ENCODE data around the gene SOX4.

GRCh38 chr6:21586300-21586699, 7.3 kb upstream of the SOX4 start:
- no peak for TF ChIP-seq CTCF (conservative IDR thresholded peaks at IDR 0.05; ENCODE audit: low read depth in 2 of 2)
- TF ChIP-seq CREB1 (CRISPR knock-in tag; IDR thresholded peaks at IDR 0.05; ENCODE audit: low read depth) = no peak
- no peak for TF ChIP-seq EZH2phosphoT487 (IDR thresholded peaks at IDR 0.05; ENCODE audit: unreplicated experiment)
- no peak for TF ChIP-seq REST (IDR thresholded peaks at IDR 0.05; ENCODE audit: unreplicated experiment)
- TF ChIP-seq EZH2 (IDR thresholded peaks at IDR 0.05; ENCODE audit: low read depth, unreplicated experiment) = no peak
- TF ChIP-seq STAT1 (IDR thresholded peaks at IDR 0.05; ENCODE audit: unreplicated experiment) = no peak
- no peak for TF ChIP-seq POLR2AphosphoS5 (IDR thresholded peaks at IDR 0.05; ENCODE audit: low read depth)
- no peak for TF ChIP-seq NANOG (IDR thresholded peaks at IDR 0.05; ENCODE audit: borderline replicate concordance)
- no peak for TF ChIP-seq ETS1 (IDR thresholded peaks at IDR 0.05)

All from GM23338 (cell line).